Testis (tissue), 2 donors: ENCODE results near the gene CREBBP.

Experiments used
- POLR2A ChIP-seq: fragments of 450-650 bp; IDR thresholded peaks from one replicate; pipeline ENCODE4 v1.6.1; 2017; ENCODE audit warnings: antibody characterized with exemption, mild to moderate bottlenecking, moderate library complexity
- TF ChIP-seq, protein P1 (sequence below), 3 experiments: fragments of 450-650 bp in 2 of 3; fragments of 200-600 bp in 1 of 3; sonication (generic) in 1 of 3; IDR thresholded peaks; one replicate each; pipeline ENCODE4 v1.5.1; 2016 to 2019; ENCODE audit warnings: antibody characterized with exemption in 3 of 3, mild to moderate bottlenecking in 2 of 3, moderate library complexity in 1 of 3

DNA sequence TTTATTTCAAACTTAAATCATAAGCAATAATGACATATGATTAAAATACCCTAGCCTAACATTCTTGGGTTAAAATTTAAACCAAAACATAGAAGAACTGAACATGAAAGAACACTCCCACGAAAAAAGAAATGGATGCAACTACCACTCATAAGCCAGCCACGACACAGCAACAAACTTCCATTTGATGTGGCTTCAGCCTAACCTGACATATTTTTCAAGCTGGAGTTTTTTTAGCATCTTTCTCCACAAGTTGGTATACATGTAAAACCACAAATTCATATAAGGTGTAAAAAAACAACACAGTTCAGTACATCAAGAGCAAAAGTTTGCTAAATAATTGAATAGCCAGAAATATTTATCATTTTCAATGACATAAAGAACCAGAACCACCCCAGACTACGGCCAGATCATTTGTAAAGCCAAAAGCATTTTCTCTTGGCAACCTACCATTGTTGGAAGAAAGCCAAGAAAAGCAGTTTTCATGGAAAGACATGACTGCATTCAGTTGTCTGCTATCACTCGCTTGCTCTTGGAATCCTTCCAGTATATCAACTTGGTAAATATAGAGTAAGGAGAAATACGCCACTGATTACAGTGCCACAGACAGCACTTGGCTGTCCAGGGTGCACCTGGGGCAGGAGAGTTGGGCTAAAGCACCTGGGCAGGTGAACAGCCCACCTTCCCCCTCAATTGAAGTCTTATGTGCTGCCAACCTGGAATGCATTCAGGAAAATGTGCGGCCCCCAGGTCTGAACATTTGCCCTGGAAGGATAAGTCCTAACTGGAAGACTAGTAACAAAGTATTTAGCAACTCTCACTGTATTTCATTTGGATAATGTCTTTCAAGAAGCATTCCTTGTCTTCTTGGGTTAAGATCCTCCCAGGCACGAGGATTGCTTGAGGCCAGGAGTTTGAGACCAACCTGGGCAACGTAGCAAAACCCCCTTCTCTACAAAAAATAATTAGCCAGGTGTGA is 60.5 kb downstream of the CREBBP start:
- TF ChIP-seq, protein P1, sequence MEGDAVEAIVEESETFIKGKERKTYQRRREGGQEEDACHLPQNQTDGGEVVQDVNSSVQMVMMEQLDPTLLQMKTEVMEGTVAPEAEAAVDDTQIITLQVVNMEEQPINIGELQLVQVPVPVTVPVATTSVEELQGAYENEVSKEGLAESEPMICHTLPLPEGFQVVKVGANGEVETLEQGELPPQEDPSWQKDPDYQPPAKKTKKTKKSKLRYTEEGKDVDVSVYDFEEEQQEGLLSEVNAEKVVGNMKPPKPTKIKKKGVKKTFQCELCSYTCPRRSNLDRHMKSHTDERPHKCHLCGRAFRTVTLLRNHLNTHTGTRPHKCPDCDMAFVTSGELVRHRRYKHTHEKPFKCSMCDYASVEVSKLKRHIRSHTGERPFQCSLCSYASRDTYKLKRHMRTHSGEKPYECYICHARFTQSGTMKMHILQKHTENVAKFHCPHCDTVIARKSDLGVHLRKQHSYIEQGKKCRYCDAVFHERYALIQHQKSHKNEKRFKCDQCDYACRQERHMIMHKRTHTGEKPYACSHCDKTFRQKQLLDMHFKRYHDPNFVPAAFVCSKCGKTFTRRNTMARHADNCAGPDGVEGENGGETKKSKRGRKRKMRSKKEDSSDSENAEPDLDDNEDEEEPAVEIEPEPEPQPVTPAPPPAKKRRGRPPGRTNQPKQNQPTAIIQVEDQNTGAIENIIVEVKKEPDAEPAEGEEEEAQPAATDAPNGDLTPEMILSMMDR (IDR thresholded peaks at IDR 0.05) = no peak
- no peak for TF ChIP-seq POLR2A
